ENCODE results near the gene PBXIP1.

Gene PBXIP1

DNA sequence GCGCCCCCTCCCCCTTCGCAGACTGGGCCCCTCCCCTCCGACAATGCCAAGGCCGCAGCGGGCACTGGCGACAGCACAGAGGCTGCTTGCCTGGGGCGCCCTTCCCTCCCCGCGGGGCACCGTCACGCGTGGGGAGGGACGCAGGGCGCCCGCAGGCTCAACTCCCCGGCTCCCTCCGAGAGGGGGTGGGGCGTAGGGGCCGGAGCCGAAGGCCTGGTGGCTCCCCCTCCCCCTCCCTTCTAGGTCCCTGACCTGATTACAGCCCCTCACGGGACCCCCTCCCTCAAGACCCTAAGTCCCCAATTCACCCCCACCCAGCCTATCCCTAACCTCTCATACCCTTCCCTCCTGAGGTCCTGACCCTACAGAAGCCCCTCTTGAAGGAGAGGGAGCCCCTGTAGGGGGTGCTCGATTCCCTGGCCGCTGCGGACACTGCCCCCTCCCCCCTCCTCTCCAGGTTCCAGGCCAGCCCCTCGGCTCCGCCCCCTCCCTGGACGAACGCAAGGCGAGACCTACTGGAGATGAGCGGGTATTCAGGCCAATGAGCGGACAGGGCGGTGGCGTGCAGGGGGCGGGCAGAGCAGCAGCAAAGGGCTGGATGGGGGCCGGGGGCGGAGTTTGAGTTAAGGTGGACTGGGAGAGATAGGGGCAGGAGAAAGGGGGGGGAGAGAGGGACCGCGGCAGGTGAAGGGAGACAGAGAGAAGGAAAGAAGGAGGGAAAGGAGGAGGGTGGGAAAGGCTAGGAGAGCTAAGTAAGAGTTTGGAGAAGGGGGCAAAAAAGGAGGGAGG, 46.0 kb upstream of the PBXIP1 start:
- Histone ChIP-seq H2AFZ (ENCODE audit: low read depth, low read length) (no peak overlapping the region), H3K4me3 (ENCODE audit: low read length) (peak overlapping the region; percentile 84), H3K9ac (ENCODE audit: low read length) (peak overlapping the region; percentile 89), H3K27me3 (ENCODE audit: low read depth, low read length) (no peaks in the 10 kb centered on the region), H3K4me1 (ENCODE audit: low read length) (peaks cover 50% of the 10 kb centered on the region), H3K27ac (ENCODE audit: low read length) (peak overlapping the region; percentile 95), H3K9me3 (ENCODE audit: insufficient read depth, low read length) (no peaks in the 10 kb centered on the region), H4K20me1 (ENCODE audit: insufficient read depth, low read length) (peaks cover 2% of the 10 kb centered on the region; the same call in 1 of the 2 replicates), H3K79me2 (ENCODE audit: low read length) (peaks cover 42% of the 10 kb centered on the region), H3K4me2 (ENCODE audit: low read length) (peak overlapping the region; percentile 82), H3K36me3 (replicated peaks; ENCODE audit: low read depth, low read length) (peaks cover 7% of the 10 kb centered on the region)
- TF ChIP-seq CTCF (IDR thresholded peaks at IDR 0.05; ENCODE audit: low read depth, low read length) (peak; percentile 82), EZH2phosphoT487 (IDR thresholded peaks at IDR 0.05; ENCODE audit: low read depth) (no peak)

DNA sequence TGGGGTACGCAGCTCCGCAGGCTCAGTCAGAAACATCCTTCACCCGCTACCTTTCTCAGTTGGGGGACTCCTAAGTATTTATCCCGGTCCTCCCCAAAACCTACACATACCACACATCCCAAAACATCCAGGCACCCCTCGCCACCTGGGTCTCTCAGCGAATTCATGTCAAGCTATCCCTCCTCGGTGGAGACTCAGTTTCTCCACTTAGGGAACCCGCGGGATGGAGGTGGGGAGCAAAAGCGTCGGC, 45.5 kb upstream of the PBXIP1 start:
- Histone ChIP-seq H3K27me3 (ENCODE audit: low read depth, low read length) (no peaks in the 10 kb centered on the region), H3K9me3 (ENCODE audit: insufficient read depth, low read length) (no peaks in the 10 kb centered on the region), H4K20me1 (ENCODE audit: insufficient read depth, low read length) (no peaks in the 10 kb centered on the region), H3K36me3 (replicated peaks; ENCODE audit: low read depth, low read length) (peaks cover 6% of the 10 kb centered on the region), H3K27ac (ENCODE audit: low read length) (peak overlapping the region; percentile 95), H3K4me1 (ENCODE audit: low read length) (peaks cover 45% of the 10 kb centered on the region), H3K79me2 (ENCODE audit: low read length) (peaks cover 38% of the 10 kb centered on the region), H2AFZ (ENCODE audit: low read depth, low read length) (0 out of 2 replicates have a peak overlapping the region, but pooled peaks have one; percentile 7), H3K4me2 (ENCODE audit: low read length) (peak overlapping the region; percentile 82), H3K4me3 (ENCODE audit: low read length) (peak overlapping the region; percentile 84), H3K9ac (ENCODE audit: low read length) (peak overlapping the region; percentile 89)
- TF ChIP-seq CTCF (IDR thresholded peaks at IDR 0.05; ENCODE audit: low read depth, low read length): no peak
- no peak for TF ChIP-seq EZH2phosphoT487 (IDR thresholded peaks at IDR 0.05; ENCODE audit: low read depth)

- Histone ChIP-seq H3K27me3 (ENCODE audit: low read depth, low read length) (no peaks in the 10 kb centered on the region), H4K20me1 (ENCODE audit: insufficient read depth, low read length) (no peaks in the 10 kb centered on the region), H3K9ac (ENCODE audit: low read length) (peak overlapping the region; percentile 89), H3K4me2 (ENCODE audit: low read length) (peak overlapping the region; percentile 82), H3K36me3 (replicated peaks; ENCODE audit: low read depth, low read length) (peaks cover 2% of the 10 kb centered on the region), H2AFZ (ENCODE audit: low read depth, low read length) (0 out of 2 replicates have a peak overlapping the region, but pooled peaks have one; percentile 7), H3K79me2 (ENCODE audit: low read length) (peaks cover 33% of the 10 kb centered on the region), H3K4me3 (ENCODE audit: low read length) (peak overlapping the region; percentile 84), H3K9me3 (ENCODE audit: insufficient read depth, low read length) (no peaks in the 10 kb centered on the region), H3K27ac (ENCODE audit: low read length) (peak overlapping the region; percentile 95), H3K4me1 (ENCODE audit: low read length) (peaks cover 44% of the 10 kb centered on the region)
- peak; percentile 17; the same call in 1 of the 2 replicates for TF ChIP-seq CTCF (IDR thresholded peaks at IDR 0.05; ENCODE audit: low read depth, low read length)
- TF ChIP-seq EZH2phosphoT487 (IDR thresholded peaks at IDR 0.05; ENCODE audit: low read depth): no peak
Observed at GRCh38 chr1:155000726-155001424, 45.0 kb upstream of the PBXIP1 start.

DNA sequence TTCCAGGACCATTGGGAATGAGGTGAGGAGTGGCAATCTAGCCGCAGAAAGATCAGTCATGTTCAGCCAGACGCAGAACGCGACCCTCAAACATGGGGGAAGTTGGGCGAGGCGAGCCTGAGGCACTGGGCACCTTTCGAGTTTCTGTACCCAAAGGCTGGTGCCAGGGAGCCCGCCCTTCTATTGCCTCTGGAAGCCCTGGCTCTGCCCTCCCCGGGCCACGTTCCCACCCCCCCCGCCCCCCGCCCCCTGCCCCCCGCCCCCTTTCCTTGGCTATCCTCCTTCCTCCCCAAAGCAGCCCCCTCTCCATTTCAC, 44.5 kb upstream of the PBXIP1 start:
- no peaks in the 10 kb centered on the region for H3K27me3 ChIP-seq (ENCODE audit: low read depth, low read length)
- peaks cover 28% of the 10 kb centered on the region for H3K79me2 ChIP-seq (ENCODE audit: low read length)
- H3K36me3 ChIP-seq (replicated peaks; ENCODE audit: low read depth, low read length): peaks cover 2% of the 10 kb centered on the region
- H3K4me1 ChIP-seq (ENCODE audit: low read length): peaks cover 41% of the 10 kb centered on the region
- H3K9ac ChIP-seq (ENCODE audit: low read length): peak overlapping the region; percentile 89
- H3K27ac ChIP-seq (ENCODE audit: low read length): peak overlapping the region; percentile 95
- H4K20me1 ChIP-seq (ENCODE audit: insufficient read depth, low read length): no peaks in the 10 kb centered on the region
- TF ChIP-seq EZH2phosphoT487 (IDR thresholded peaks at IDR 0.05; ENCODE audit: low read depth): no peak
- no peak for TF ChIP-seq CTCF (IDR thresholded peaks at IDR 0.05; ENCODE audit: low read depth, low read length)
- H3K4me2 ChIP-seq (ENCODE audit: low read length): peak overlapping the region; percentile 82
- no peaks in the 10 kb centered on the region for H3K9me3 ChIP-seq (ENCODE audit: insufficient read depth, low read length)
- H3K4me3 ChIP-seq (ENCODE audit: low read length): peak overlapping the region; percentile 84
- no peak overlapping the region for H2AFZ ChIP-seq (ENCODE audit: low read depth, low read length)

All from OCI-LY3 (cell line).